Transverse colon (tissue), 4 donors: Measurements from ENCODE around the gene LDLRAD4. TPM values are rescaled to one million over a fixed set of nuclear protein-coding genes. Genes with fewer than 3 reads are reported as not detected.

Experiments used
- DNase-seq: peaks from one replicate; pipeline ENCODE4 v3.0.0-alpha.2; 2019
- H3K27ac ChIP-seq, 4 donors: fragments of 200-600 bp; sonication (generic); 2 replicates each; pipeline ENCODE4 v1.5.1; 2016 to 2018; ENCODE audit warnings: inconsistent platforms in 4 of 4
- H3K27me3 ChIP-seq: fragments of 200-600 bp; sonication (generic); 2 replicates; pipeline ENCODE4 v1.5.1; 2017; ENCODE audit warnings: inconsistent platforms
- H3K36me3 ChIP-seq, 4 donors: fragments of 200-600 bp; sonication (generic); 2 replicates each; pipeline ENCODE4 v1.5.1; 2017 to 2019; ENCODE audit warnings: inconsistent platforms in 4 of 4
- H3K4me1 ChIP-seq, 4 donors: fragments of 200-600 bp; sonication (generic); 2 replicates each; pipeline ENCODE4 v1.5.1; 2017 to 2020; ENCODE audit warnings: inconsistent platforms in 4 of 4
- H3K4me3 ChIP-seq, 4 donors: fragments of 200-600 bp; sonication (generic); 1 replicate in 1 of 4; 2 replicates in 3 of 4; pipeline versions ENCODE4 v1.5.1 to v1.6.1; 2017 to 2019; ENCODE audit warnings: inconsistent platforms in 4 of 4
- H3K9me3 ChIP-seq, 2 donors: fragments of 200-600 bp; sonication (generic); 2 replicates each; pipeline ENCODE4 v1.5.1; 2017 to 2019; ENCODE audit warnings: inconsistent platforms in 2 of 2
- EP300 ChIP-seq: sonication (generic); formaldehyde crosslinking; IDR thresholded peaks from one replicate; pipeline ENCODE4 v1.6.1; 2017; ENCODE audit warnings: antibody characterized with exemption, low read depth
- POLR2A ChIP-seq: fragments of 450-650 bp; IDR thresholded peaks from one replicate; pipeline ENCODE4 v1.6.1; 2016; ENCODE audit warnings: antibody characterized with exemption, mild to moderate bottlenecking, moderate library complexity
- POLR2AphosphoS5 ChIP-seq, 3 donors: sonication (generic); formaldehyde crosslinking; IDR thresholded peaks; one replicate each; pipeline ENCODE4 v1.6.1; 2016; ENCODE audit warnings: antibody characterized with exemption in 3 of 3
- WGBS, 2 donors: methylation state at CpG; one replicate each; pipeline ENCODE4 v1.1.5; 2018; ENCODE audit warnings: low coverage in 1 of 2; 5-methylcytosine and 5-hydroxymethylcytosine counted together
- in situ Hi-C, 4 donors: fragments of 200-750 bp; cut with MboI; loops; one replicate each; pipeline versions ENCODE4 v1.15.0 to v1.15.1; 2017; ENCODE audit warnings: low sequenced_read_pairs in 3 of 4, low pct_ligation_motif_present in 1 of 4, low pct_unique_long_range_greater_than_20kb in 1 of 4
- intact Hi-C: fragments of 100-400 bp; cut with DNase I; formaldehyde crosslinking; loops from one replicate; pipeline ENCODE4 v1.15.1; 2023; ENCODE audit warnings: low total_unique reads
- total RNA-seq, 4 donors: library from RNA; depleted of rRNA; stranded (reverse); fragments of >200 nt; gene quantifications; one replicate each; pipeline ENCODE4 v1.1.0, GENCODE V29; 2016
- TF ChIP-seq, protein P1 (sequence below), 5 experiments: fragments of 200-600 bp in 3 of 5; fragments of 450-650 bp in 2 of 5; sonication (generic) in 3 of 5; IDR thresholded peaks; 1 replicate in 2 of 5; 2 replicates in 3 of 5; pipeline ENCODE4 v1.5.1; 2016 to 2017; ENCODE audit warnings: antibody characterized with exemption in 5 of 5, inconsistent platforms in 3 of 5, mild to moderate bottlenecking in 2 of 5, moderate library complexity in 1 of 5

LDLRAD4 gene
- total RNA-seq, 4 donors from 2014 or later = 34.8 to 277 (median 60.6) TPM

DNA sequence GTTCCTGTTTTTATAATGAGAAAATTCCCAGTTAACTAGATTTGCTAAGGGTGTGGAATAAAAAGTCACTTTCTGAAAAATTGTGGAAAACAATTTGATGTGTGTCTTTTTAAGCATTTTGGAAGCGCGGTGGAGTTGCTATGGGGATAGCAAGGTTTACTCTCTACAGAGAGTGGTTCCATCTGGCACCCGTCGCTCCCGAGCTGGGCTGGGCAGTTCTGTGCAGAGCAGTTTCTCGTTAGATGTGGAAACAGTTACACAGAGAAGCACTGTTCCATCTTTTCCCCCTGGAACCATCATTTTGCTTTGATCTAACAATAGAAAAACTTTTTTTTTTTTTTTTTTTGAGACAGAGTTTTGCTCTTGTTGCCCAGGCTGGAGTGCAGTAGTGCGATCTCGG, 17.4 kb downstream of the LDLRAD4 start:
- Histone ChIP-seq H3K4me3 (no peak overlapping the region), H3K36me3 (no peaks in the 10 kb centered on the region), H3K27me3 (no peaks in the 10 kb centered on the region), H3K27ac (peak overlapping the region in 2 of 4 donors; percentile 29 to 53), H3K4me1 (peaks cover 0 to 21% (median 4%) of the 10 kb centered on the region in 4 donors), H3K9me3 (no peaks in the 10 kb centered on the region)
- DNase-seq = no peak
- in situ Hi-C loops (loop anchor here in 2 of 4 donors (25.0 kb wide), 3 partner anchors 99 to 151 kb away; no protein-coding TSS in a partner anchor), intact Hi-C loops (no loop called here)
- TF ChIP-seq POLR2AphosphoS5 (IDR thresholded peaks at IDR 0.05) (peak in 2 of 3 donors; percentile 6 to 9), POLR2A (no peak)
- 68 to 72% methylated on average over 8 of the region's 8 CpGs for WGBS, 2 donors

DNA sequence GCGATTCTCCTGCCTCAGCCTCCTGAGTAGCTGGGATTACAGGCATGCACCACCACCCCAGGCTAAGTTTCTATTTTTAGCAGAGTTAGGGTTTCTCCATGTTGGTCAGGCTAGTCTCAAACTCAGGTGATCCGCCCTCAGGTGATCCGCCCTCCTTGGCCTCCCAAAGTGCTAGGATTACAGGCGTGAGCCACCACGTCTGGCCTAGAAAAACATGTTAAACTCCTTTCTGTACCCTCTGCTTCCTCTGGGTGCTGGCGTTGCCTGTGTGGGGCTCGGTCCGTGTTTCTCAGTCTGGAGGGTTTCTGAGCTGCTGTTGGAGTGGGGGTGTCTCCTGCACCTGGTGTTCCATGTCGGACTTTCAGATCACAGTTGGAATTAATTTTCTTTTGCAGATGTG, 17.9 kb downstream of the LDLRAD4 start:
- no peaks in the 10 kb centered on the region for H3K36me3 ChIP-seq
- 96% methylated on average over 9 of the region's 9 CpGs; no CpG with 5 or more reads in 1 of the 2 donors for WGBS, 2 donors
- H3K4me3 ChIP-seq = no peak overlapping the region
- intact Hi-C loops = no loop called here
- TF ChIP-seq, protein P1, sequence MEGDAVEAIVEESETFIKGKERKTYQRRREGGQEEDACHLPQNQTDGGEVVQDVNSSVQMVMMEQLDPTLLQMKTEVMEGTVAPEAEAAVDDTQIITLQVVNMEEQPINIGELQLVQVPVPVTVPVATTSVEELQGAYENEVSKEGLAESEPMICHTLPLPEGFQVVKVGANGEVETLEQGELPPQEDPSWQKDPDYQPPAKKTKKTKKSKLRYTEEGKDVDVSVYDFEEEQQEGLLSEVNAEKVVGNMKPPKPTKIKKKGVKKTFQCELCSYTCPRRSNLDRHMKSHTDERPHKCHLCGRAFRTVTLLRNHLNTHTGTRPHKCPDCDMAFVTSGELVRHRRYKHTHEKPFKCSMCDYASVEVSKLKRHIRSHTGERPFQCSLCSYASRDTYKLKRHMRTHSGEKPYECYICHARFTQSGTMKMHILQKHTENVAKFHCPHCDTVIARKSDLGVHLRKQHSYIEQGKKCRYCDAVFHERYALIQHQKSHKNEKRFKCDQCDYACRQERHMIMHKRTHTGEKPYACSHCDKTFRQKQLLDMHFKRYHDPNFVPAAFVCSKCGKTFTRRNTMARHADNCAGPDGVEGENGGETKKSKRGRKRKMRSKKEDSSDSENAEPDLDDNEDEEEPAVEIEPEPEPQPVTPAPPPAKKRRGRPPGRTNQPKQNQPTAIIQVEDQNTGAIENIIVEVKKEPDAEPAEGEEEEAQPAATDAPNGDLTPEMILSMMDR (IDR thresholded peaks at IDR 0.05) = no peak
- no peak for TF ChIP-seq POLR2AphosphoS5 (IDR thresholded peaks at IDR 0.05)
- peak overlapping the region in 2 of 4 donors; percentile 29 to 53 for H3K27ac ChIP-seq
- H3K27me3 ChIP-seq = no peaks in the 10 kb centered on the region
- H3K9me3 ChIP-seq = no peaks in the 10 kb centered on the region
- DNase-seq = no peak
- peaks cover 0 to 21% (median 4%) of the 10 kb centered on the region in 4 donors for H3K4me1 ChIP-seq
- in situ Hi-C loops = loop anchor here in 2 of 4 donors (25.0 kb wide), 3 partner anchors 99 to 151 kb away; no protein-coding TSS in a partner anchor

DNA sequence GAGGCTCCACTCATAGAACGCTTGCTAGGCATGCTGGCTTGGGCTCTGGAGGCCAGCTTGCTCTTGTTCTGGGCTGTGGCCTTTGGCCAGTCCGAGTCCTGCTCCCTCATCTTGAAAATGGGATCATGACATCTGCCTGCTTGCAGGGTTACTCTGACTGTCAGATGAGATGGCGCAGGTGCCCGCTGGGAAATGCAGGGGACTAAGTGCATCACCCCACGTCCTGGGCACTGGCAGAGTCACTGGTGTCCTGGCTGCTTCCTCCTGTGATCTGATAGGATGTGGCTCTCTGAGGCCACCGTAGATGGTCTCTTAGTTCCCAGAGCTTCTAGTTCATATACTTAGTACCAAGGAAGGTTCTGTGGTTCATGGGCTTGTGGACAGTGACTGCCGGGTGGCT, 18.5 kb downstream of the LDLRAD4 start:
- Histone ChIP-seq H3K36me3 (no peaks in the 10 kb centered on the region), H3K9me3 (no peaks in the 10 kb centered on the region), H3K4me1 (peaks cover 0 to 20% (median 4%) of the 10 kb centered on the region in 4 donors), H3K4me3 (no peak overlapping the region), H3K27me3 (no peaks in the 10 kb centered on the region), H3K27ac (no peak overlapping the region)
- TF ChIP-seq POLR2A = no peak
- TF ChIP-seq, protein P1 (IDR thresholded peaks at IDR 0.05) = no peak
- TF ChIP-seq POLR2AphosphoS5 (IDR thresholded peaks at IDR 0.05) = no peak
- TF ChIP-seq EP300 = no peak
- WGBS, 2 donors = 80% methylated on average over 6 of the region's 7 CpGs; no CpG with 5 or more reads in 1 of the 2 donors
- no peak for DNase-seq
- in situ Hi-C loops = loop anchor here in 2 of 4 donors (25.0 kb wide), 3 partner anchors 100 to 150 kb away; no protein-coding TSS in a partner anchor
- intact Hi-C loops = no loop called here

DNA sequence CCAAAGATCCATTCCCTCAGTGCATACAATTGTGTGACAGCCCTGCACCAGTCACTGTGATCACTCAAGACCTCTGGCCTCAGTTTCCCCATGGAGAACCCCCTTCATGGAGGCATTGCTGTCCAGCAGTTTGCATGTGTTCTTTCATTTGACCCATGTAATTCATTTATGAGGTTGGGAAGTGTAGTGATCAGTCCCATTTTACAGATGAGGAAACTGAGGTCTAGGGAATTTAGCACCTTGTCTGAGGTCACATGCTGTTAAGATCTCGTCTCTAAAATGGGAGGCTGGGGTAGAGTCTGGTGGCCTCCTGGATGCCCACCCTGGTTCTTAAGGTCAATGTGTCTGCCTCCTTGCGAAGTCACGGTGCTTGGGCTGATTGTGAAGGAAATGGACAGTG, 19.1 kb downstream of the LDLRAD4 start:
- WGBS, 2 donors = 98% methylated on average over 3 of the region's 3 CpGs; no CpG with 5 or more reads in 1 of the 2 donors
- no peaks in the 10 kb centered on the region for H3K36me3 ChIP-seq
- H3K27me3 ChIP-seq = no peaks in the 10 kb centered on the region
- peaks cover 0 to 16% (median 4%) of the 10 kb centered on the region in 4 donors for H3K4me1 ChIP-seq
- DNase-seq = no peak
- no peak overlapping the region for H3K27ac ChIP-seq
- TF ChIP-seq EP300 (no peak), POLR2A (no peak), POLR2AphosphoS5 (IDR thresholded peaks at IDR 0.05) (no peak)
- TF ChIP-seq, protein P1 (IDR thresholded peaks at IDR 0.05) = no peak
- H3K4me3 ChIP-seq = no peak overlapping the region
- intact Hi-C loops = no loop called here
- no peaks in the 10 kb centered on the region for H3K9me3 ChIP-seq
- in situ Hi-C loops = loop anchor here in 2 of 4 donors (25.0 kb wide), 3 partner anchors 100 to 150 kb away; no protein-coding TSS in a partner anchor
